HG03139 (cell line): ENCODE data around the gene PPP2R3B.
"Not testable (repeated sequence)": the region's sequence is repeated elsewhere in the genome, so short reads cannot be mapped to it uniquely, and the experiment has no call there.

Experiments used
- ATAC-seq: cut with Tn5 transposase; IDR thresholded peaks from one replicate; pipeline ENCODE4 v1.9.1; 2021; ENCODE audit not compliant: unreplicated experiment

PPP2R3B gene

GRCh38 chrX:353566-354535 is 32.9 kb downstream of the PPP2R3B start:
- ATAC-seq = no peak

DNA sequence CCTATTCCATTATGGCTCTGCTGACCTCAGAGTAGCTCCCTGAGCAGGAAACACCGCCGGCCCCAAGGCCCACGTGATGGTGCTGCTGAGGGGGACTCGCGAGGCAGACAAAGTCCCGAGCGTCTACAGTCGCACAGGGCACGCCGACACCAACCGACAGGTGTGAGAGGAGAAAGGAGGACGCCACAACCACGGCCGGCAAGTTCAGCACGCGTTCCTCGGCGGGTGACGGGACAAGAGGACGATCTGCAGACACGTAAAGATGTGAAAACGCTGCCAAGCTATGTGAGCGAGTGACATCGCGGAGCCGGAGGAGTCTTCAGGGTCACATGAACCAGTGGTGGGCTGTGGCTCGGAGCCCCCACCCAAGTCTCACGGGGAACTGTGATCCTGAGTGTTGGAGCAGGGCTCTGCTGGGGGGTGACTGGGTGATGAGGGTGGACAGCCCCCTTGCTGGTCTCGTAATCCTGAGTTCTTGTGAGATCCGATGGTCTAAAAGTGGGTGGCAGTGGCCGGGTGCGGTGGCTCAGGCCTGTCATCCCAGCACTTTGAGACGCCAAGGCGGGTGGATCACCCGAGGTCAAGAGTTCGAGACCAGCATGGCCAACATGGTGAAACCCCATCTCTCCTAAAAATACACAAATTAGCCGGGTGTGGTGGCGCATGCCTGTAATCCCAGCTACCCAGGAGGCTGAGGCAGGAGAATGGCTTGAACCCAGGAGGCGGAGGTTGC is 34.0 kb downstream of the PPP2R3B start:
- no peak for ATAC-seq

- ATAC-seq = no peak
Observed at GRCh38 chrX:352181-352580, 34.5 kb downstream of the PPP2R3B start.

DNA sequence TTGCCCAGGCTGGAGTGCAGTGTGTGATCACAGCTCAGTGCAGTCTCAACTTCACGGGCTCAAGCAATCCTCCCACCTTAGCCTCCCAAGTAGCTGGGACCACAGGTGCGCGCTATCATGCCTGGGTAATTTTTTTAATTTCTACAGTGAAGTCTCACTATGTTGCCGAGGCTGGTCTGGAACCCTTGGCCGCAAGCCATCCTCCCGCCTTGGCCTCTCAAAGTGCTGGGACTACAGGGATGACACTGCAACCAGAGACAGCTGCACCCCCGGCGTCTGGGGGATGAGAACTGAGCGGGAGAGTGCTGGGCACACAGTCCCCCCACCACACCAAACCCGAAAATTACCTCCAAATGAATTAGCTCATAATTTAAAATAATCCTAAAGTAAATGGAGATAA is 35.0 kb downstream of the PPP2R3B start:
- no peak for ATAC-seq

- ATAC-seq = not testable (repeated sequence)
Observed at GRCh38 chrX:351324-351641, 35.4 kb downstream of the PPP2R3B start.

GRCh38 chrX:350534-351323 is 36.0 kb downstream of the PPP2R3B start:
- ATAC-seq = no peak

DNA sequence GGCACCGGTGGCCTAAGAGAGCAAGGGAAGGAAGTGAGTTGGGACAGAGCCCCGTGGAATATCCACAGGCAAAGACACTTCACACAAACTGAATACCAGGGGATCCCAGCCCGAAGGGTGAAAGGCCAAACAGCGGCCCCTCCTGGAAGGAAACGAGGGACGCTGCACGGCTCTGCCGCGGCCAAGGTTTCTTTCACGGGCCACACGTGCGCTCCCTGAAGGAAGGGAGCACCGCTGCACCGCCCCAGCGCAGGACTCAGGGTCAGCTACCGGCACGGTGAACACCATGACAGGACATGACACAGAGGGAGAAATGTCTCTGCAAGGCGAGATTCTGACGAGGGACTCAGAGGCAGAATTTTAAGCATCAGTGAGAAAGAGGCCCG is 36.6 kb downstream of the PPP2R3B start:
- no peak for ATAC-seq

DNA sequence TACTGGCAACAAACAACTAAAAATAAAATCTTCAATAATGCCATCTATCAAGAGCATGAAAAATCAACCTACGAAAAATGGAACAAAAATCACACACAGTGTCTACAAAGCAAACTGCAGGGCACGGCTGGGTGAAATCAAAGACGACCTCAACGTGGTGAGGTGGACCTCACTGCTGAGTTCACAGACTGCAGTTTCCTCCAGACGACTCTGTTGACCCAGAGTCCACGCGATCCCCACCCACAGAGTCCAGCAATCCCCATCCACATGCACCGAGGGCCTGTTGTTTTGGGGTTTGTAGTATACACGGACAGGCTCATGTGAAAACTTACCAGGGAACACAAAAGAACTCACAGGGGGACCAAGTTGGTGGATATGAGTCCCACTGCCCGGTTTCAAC is 37.0 kb downstream of the PPP2R3B start:
- ATAC-seq = no peak

GRCh38 chrX:349196-349595 is 37.5 kb downstream of the PPP2R3B start:
- no peak for ATAC-seq

DNA sequence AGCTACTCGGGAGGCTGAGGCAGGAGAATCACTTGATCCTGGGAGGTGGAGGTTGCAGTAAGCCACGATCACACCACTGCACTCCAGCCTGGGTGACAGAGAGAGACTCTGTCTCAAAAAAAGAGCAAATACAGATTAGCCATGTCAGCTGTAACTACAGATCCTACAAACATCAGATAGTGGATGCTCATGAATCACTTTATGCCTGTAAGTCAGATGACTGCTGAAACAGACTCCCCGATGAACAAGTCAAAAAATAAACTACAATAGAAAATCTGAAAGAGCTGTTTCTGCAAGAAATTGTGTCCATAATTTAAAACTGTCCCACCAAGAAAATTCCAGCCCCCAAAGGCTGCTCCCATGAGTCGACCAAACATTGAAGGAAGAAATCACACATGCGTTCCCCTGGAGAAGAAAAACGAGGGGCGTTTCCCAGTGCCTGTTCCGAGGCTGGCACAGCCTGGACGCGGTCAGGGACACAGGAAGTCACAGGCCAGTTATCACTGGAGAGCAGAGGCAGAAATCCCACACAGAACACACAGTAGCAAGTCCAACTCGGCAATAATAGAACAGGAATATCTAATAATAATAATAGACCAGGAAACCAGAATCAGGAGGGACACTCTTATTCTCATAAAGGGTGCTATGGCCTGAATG is 38.1 kb downstream of the PPP2R3B start:
- no peak for ATAC-seq

DNA sequence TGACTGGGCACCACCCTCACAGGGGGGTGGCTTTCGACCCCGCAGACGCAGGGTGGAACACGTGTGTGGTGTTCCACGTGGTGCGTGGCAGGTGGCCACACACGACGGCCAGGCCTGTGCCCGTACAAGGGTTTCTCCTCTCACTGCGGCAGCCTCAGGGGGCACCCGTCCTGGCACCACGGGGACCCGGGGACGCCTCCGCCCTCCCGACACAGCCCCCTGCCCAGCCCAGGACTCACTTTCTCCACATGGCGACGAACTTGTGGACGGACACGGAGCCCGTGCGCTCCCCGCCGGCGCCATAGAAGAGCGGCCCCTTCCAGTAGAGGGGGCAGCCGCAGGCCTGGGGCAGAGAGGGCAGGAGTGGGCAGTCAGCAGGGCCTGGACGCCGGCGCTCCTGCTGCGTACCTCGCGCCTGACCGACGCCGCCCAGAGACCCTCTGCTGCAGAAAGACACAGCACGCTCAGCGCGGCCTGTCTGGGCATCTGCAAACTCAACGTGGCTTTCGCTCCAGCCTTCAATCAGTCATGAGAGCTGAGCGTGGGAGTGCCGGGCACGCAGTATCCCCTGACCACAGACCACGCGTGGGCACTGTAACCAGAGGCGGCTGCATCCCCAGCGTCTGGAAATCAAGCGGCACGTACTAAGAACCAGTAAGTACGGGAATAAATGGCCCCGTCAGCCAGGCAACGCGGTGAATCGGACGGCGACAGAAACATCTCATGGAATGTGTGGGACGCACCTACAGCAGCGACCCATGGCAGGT is 39.2 kb downstream of the PPP2R3B start:
- no peak for ATAC-seq

GRCh38 chrX:346034-346813 is 40.5 kb downstream of the PPP2R3B start:
- no peak for ATAC-seq

DNA sequence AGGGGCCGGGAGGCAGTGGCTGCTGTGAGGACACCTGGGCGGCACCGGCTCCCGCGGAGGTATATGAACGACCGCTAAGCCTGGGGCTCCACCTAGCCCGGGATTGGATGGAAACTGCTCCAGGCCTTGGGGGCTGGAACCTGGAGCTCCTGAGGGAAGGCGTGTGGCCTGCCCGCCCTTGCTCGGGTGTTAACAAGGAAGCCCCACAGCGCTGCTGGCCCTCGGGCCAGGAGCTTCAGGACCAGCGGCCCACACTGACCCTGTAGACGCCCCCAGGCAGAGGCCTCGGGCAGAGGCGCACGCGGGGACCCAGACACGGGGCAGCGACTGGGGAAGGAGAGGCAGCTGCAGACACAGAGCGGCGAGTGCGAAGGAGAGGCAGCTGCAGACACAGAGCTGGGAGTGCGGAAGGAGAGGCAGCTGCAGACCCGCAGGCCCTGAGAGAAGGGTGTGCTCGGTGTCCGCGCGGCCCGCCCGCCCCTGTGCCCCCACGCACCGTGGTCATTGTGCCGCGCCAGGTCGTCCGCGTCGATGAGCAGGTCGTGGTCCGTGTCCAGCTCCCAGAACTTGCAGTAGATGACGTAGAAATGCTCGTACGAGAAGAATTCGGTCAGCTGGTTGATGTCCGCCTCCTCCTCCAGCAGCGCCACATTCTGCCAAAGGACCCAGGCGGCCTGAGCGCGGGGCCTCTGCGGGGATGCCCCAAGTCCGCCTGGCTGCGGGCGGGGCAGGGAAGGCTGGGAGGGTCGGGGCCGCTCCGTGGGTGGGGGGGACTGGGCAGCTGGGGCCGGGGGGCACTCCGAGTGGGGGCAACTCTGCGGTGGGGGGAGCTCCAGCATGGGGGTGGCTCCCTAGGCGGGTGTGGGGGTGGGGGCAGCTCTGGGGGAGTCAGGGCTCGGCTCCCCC is 41.4 kb downstream of the PPP2R3B start:
- ATAC-seq = no peak

GRCh38 chrX:344371-344901 is 42.3 kb downstream of the PPP2R3B start:
- ATAC-seq = no peak

DNA sequence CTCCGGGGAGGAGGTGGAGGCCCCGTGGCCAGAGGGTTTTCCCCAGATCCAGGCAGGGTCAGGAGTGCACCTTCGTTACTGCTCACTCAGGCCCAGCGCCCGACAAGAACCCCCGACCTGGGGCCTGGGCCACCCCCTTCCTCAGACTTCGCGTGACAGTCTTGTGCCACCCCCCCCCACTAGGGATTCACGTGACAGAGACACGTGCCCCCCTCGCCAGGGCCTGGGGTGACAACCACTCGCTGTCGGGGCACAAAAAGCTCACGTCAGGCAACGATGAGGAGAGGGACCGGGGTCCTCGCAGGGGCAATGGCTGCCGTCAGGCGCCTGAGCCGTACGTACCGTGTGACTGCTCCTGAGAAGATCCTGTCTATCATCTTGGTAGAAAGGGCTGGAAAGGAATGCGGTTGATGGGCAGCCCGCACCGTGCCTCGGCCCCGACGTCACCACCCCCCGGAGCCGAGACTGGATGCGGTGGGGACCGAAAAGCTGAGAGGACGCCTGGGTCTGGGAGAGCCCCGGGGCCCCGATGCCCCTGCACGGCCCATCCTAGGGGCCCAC is 45.1 kb downstream of the PPP2R3B start:
- ATAC-seq = no peak

GRCh38 chrX:340641-341423 is 45.9 kb downstream of the PPP2R3B start:
- ATAC-seq = no peak

DNA sequence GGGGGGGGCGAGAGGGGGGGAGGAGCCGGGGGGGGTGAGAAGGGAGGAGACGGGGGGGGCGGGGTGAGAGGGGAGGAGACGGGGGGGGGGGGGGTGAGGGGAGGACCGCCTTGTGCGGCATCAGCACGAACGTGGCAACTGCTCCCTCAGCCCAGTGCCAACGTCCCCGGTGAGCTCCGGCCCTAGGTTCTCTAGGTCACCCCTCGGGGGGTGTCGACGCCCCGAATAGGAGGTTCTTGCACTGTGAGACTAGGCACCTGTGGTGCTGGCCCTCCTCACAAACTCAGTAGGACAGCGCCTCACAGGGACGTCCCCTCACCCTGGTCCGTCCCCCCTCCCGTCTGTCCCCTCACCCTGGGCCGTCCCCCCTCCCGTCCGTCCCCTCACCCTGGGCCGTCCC is 46.6 kb downstream of the PPP2R3B start:
- no peak for ATAC-seq
